Neural crest cell (in vitro differentiated cells): ENCODE measurements around the gene PECR. TPM values are rescaled to one million over a fixed set of nuclear protein-coding genes. Genes with fewer than 3 reads are reported as not detected.
A peak's percentile ranks its signal among the peaks of the same experiment; 100 is the strongest.

ENCODE experiments used
- DNase-seq: peaks from one replicate; pipeline ENCODE4 v3.0.0; 2021; ENCODE audit warnings: low read depth, mixed read lengths, low spot score
- H3K27ac Mint-ChIP-seq: one replicate; pipeline ENCODE4 v1.8.0; 2021; ENCODE audit warnings: mild to moderate bottlenecking, mixed read lengths; ENCODE audit not compliant: unreplicated experiment
- H3K27me3 Mint-ChIP-seq: 2 replicates; pipeline ENCODE4 v1.8.0; 2021; ENCODE audit warnings: low read depth, mild to moderate bottlenecking, mixed read lengths
- H3K36me3 Mint-ChIP-seq: 2 replicates; pipeline ENCODE4 v1.8.0; 2021; ENCODE audit warnings: low read depth, mild to moderate bottlenecking, mixed read lengths
- H3K4me1 Mint-ChIP-seq: 2 replicates; pipeline ENCODE4 v1.8.0; 2021; ENCODE audit warnings: mixed read lengths
- H3K4me3 Mint-ChIP-seq: one replicate; pipeline ENCODE4 v1.8.0; 2021; ENCODE audit warnings: mild to moderate bottlenecking, mixed read lengths
- H3K9me3 Mint-ChIP-seq: 2 replicates; pipeline ENCODE4 v1.8.0; 2021; ENCODE audit warnings: mixed read lengths
- total RNA-seq: library from RNA; stranded (reverse); gene quantifications from 2 replicates; pipeline ENCODE4 v1.2.1, GENCODE V29; 2021
- TF ChIP-seq, protein P1 (sequence below): fragments of 200-600 bp; sonication (generic); conservative IDR thresholded peaks from 2 replicates; pipeline ENCODE4 v1.5.0; 2021; ENCODE audit warnings: antibody characterized with exemption, mild to moderate bottlenecking

The PECR gene
- total RNA-seq, 1 donor from 2014 or later: 18.2 TPM

DNA sequence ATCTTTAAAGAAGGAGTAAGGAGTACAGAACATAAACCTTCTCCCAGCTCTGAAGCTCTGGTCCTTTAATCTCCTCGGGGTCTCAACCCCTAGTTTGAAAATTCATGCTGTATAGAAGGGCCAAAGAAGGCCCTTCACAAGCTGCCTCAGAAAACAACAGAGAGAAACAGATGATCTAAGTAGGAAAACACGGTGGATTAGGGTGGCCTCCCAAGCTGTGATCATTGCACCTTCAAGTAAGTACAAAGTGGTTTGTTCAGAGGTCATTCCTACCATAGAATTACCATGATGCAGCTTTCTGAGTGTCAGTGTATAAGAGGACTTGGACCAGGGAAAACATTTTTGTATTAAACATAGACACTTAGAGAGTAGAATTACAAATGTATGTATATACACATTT, 11.0 kb upstream of the PECR start:
- H3K9me3 Mint-ChIP-seq: no peaks in the 10 kb centered on the region
- no peaks in the 10 kb centered on the region for H3K4me1 Mint-ChIP-seq
- H3K27ac Mint-ChIP-seq: no peak overlapping the region
- TF ChIP-seq, protein P1, sequence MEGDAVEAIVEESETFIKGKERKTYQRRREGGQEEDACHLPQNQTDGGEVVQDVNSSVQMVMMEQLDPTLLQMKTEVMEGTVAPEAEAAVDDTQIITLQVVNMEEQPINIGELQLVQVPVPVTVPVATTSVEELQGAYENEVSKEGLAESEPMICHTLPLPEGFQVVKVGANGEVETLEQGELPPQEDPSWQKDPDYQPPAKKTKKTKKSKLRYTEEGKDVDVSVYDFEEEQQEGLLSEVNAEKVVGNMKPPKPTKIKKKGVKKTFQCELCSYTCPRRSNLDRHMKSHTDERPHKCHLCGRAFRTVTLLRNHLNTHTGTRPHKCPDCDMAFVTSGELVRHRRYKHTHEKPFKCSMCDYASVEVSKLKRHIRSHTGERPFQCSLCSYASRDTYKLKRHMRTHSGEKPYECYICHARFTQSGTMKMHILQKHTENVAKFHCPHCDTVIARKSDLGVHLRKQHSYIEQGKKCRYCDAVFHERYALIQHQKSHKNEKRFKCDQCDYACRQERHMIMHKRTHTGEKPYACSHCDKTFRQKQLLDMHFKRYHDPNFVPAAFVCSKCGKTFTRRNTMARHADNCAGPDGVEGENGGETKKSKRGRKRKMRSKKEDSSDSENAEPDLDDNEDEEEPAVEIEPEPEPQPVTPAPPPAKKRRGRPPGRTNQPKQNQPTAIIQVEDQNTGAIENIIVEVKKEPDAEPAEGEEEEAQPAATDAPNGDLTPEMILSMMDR: no peak
- no peak overlapping the region for H3K4me3 Mint-ChIP-seq
- no peaks in the 10 kb centered on the region for H3K27me3 Mint-ChIP-seq
- H3K36me3 Mint-ChIP-seq: peaks cover 16% of the 10 kb centered on the region
- DNase-seq: no peak

GRCh38 chr2:216090369-216090786, 8.8 kb upstream of the PECR start:
- Mint-ChIP-seq H3K4me1 (peaks cover 12% of the 10 kb centered on the region), H3K36me3 (peaks cover 15% of the 10 kb centered on the region), H3K9me3 (no peaks in the 10 kb centered on the region), H3K27me3 (no peaks in the 10 kb centered on the region), H3K27ac (no peak overlapping the region), H3K4me3 (no peak overlapping the region)
- DNase-seq: no peak
- TF ChIP-seq, protein P1: no peak

GRCh38 chr2:216086207-216086893, 4.7 kb upstream of the PECR start:
- H3K27ac Mint-ChIP-seq: no peak overlapping the region
- H3K36me3 Mint-ChIP-seq: peaks cover 13% of the 10 kb centered on the region
- no peaks in the 10 kb centered on the region for H3K27me3 Mint-ChIP-seq

DNA sequence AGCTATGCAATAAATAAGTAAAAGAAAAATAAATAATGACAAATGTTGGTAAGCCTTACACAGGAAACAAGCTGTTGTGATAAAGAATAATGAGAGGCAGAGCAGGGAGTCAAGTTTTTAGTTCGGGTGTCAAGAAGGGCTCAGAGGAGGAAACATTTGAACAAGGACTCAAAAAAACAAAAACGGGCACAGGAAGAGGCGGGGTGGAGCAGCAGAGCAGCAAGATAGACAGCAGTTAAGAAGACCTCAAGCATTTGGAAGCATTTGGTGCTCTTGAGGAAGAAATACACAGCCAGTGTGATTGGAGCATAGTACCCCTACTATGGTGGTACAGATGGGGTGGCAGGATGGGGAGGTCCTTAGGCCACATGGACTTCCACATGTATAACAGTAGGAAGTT, 2.9 kb upstream of the PECR start:
- Mint-ChIP-seq H3K4me1 (peaks cover 53% of the 10 kb centered on the region), H3K36me3 (peaks cover 8% of the 10 kb centered on the region), H3K9me3 (no peaks in the 10 kb centered on the region), H3K4me3 (peak overlapping the region; percentile 86), H3K27ac (peak overlapping the region; percentile 98), H3K27me3 (no peaks in the 10 kb centered on the region)
- TF ChIP-seq, protein P1: no peak
- no peak for DNase-seq

More at GRCh38 chr2:216086207-216086893, 4.7 kb upstream of the PECR start:
- no peak for DNase-seq
- peaks cover 44% of the 10 kb centered on the region for H3K4me1 Mint-ChIP-seq
- no peaks in the 10 kb centered on the region for H3K9me3 Mint-ChIP-seq
- H3K4me3 Mint-ChIP-seq: no peak overlapping the region
- TF ChIP-seq, protein P1: no peak

DNA sequence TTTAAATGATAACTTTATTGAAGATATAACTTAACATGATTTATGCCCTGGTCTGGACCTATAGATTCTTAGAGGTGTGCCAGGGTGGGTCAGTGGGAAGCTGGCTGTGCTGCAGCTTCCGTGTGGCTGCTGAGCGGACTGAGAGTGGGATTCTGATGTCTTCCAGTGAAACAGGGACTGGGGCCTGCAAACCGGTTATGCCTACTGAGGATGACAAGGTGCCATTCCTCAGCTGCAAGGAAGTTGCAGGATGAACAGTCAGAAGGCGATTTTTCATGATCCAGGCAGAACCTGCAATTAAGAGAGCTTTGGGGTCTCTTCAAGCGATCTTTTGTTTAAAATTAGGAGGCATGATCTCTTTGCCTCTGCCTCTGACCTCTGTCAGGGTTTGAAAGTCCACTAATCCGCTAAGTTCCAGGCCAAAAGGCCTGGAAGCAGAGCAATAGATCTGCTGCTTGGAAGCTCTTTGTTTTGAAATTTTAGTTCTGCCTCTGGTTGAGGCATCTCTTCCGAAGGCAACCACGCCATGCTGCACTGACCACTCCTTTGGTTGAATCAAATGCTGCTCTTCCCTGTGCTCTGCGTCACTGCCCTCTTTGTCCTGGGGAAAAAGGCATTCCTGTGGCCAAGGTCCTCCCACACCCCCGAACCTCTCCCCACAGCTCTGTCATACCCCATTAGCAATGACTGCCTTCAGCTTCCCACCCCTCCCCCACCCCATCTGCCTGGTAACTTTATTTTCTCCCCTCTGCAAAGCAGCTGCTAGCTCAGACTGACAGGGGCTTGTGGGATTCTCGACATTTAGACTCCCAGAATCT, 2.1 kb upstream of the PECR start:
- H3K9me3 Mint-ChIP-seq: no peaks in the 10 kb centered on the region
- H3K36me3 Mint-ChIP-seq: peaks cover 4% of the 10 kb centered on the region
- TF ChIP-seq, protein P1: no peak
- peak; percentile 48 for DNase-seq
- H3K4me3 Mint-ChIP-seq: peak overlapping the region; percentile 86
- peak overlapping the region; percentile 98 for H3K27ac Mint-ChIP-seq
- peaks cover 57% of the 10 kb centered on the region for H3K4me1 Mint-ChIP-seq
- H3K27me3 Mint-ChIP-seq: no peaks in the 10 kb centered on the region
